IMR-90 (cell line): ENCODE data around the gene FBLN1. TPM values are rescaled to one million over a fixed set of nuclear protein-coding genes. Genes with fewer than 3 reads are reported as not detected.

Experiments used
- ATAC-seq: fragments of 200-7000 bp; cut with Tn5 transposase; 2 replicates; pipeline ENCODE4 v1.9.1; 2020; ENCODE audit warnings: low read depth, mild to moderate bottlenecking, moderate library complexity
- BruUV-seq: library from RNA; stranded (reverse); fragments of 400-500 nt; replicated peaks from 2 replicates; lab custom pipeline; 2021; lab: Mats Ljungman, UMichigan
- CTCF ChIA-PET: fragments of 300-600 bp; formaldehyde crosslinking; extraction: SDS; loops from one replicate; lab custom pipeline; 2021; ENCODE audit warnings: antibody characterized with exemption; lab: Yijun Ruan, JAX
- POLR2A ChIA-PET: fragments of 300-600 bp; sonication (Branson Sonifier 250); formaldehyde crosslinking; loops from one replicate; lab custom pipeline; 2022; ENCODE audit warnings: antibody characterized with exemption; ENCODE audit not compliant: unreplicated experiment; lab: Charles Lee
- DNase-seq: peaks from one replicate; pipeline ENCODE4 v3.0.0; 2013
- H2AFZ ChIP-seq: replicated peaks from 2 replicates; pipeline ENCODE3; 2013; ENCODE audit warnings: low read length, mild to moderate bottlenecking; ENCODE audit not compliant: poor library complexity
- H2AK5ac ChIP-seq: 2 replicates; pipeline ENCODE4 v1.6.1; 2013; ENCODE audit warnings: low read depth, low read length, inconsistent platforms
- H2AK9ac ChIP-seq: replicated peaks from 2 replicates; pipeline ENCODE3; 2013; ENCODE audit warnings: mild to moderate bottlenecking, low read depth, low read length, moderate library complexity; ENCODE audit not compliant: poor library complexity
- H2BK120ac ChIP-seq: 2 replicates; pipeline ENCODE4 v1.6.1; 2013; ENCODE audit warnings: low read depth, low read length, inconsistent platforms
- H2BK15ac ChIP-seq: 3 replicates; pipeline ENCODE4 v1.6.1; 2013; ENCODE audit warnings: low read depth, low read length, inconsistent platforms
- H2BK20ac ChIP-seq: 2 replicates; pipeline ENCODE4 v1.6.1; 2013; ENCODE audit warnings: low read depth, mild to moderate bottlenecking, inconsistent platforms, low read length, moderate library complexity
- H2BK5ac ChIP-seq: 2 replicates; pipeline ENCODE4 v1.6.1; 2013; ENCODE audit warnings: mild to moderate bottlenecking, low read depth, low read length, inconsistent platforms; ENCODE audit not compliant: poor library complexity, severe bottlenecking
- H3K14ac ChIP-seq: replicated peaks from 2 replicates; pipeline ENCODE4 v1.6.1; 2013; ENCODE audit warnings: low read depth, low read length, inconsistent platforms
- H3K18ac ChIP-seq: 2 replicates; pipeline ENCODE4 v1.6.1; 2013; ENCODE audit warnings: low read depth, low read length, control low read depth
- H3K23ac ChIP-seq: 2 replicates; pipeline ENCODE4 v1.6.1; 2013; ENCODE audit warnings: low read depth, low read length, inconsistent platforms
- H3K27ac ChIP-seq: 2 replicates; pipeline ENCODE4 v1.5.1; 2013; ENCODE audit warnings: mild to moderate bottlenecking, control low read depth, low read length; ENCODE audit not compliant: insufficient read depth
- H3K27me3 ChIP-seq: 2 replicates; pipeline ENCODE4 v1.6.1; 2013; ENCODE audit warnings: low read length; ENCODE audit not compliant: control insufficient read depth, insufficient read depth
- H3K36me3 ChIP-seq: 2 replicates; pipeline ENCODE4 v1.6.1; 2013; ENCODE audit warnings: low read length, mixed read lengths; ENCODE audit not compliant: control insufficient read depth, insufficient read depth
- H3K4ac ChIP-seq: 2 replicates; pipeline ENCODE4 v1.6.1; 2013; ENCODE audit warnings: low read depth, low read length, inconsistent platforms
- H3K4me1 ChIP-seq: 2 replicates; pipeline ENCODE4 v1.6.1; 2013; ENCODE audit warnings: low read length, mixed read lengths; ENCODE audit not compliant: control insufficient read depth, insufficient read depth
- H3K4me2 ChIP-seq: 2 replicates; pipeline ENCODE4 v1.6.1; 2013; ENCODE audit warnings: low read depth, mild to moderate bottlenecking, control low read depth, low read length, moderate library complexity
- H3K4me3 ChIP-seq: 2 replicates; pipeline ENCODE4 v1.5.1; 2013; ENCODE audit warnings: low read depth, mild to moderate bottlenecking, control low read depth, low read length, moderate library complexity; ENCODE audit not compliant: insufficient read depth
- H3K56ac ChIP-seq: 2 replicates; pipeline ENCODE4 v1.6.1; 2013; ENCODE audit warnings: low read length, inconsistent platforms; ENCODE audit not compliant: insufficient read depth; ENCODE audit errors: extremely low read depth
- H3K79me1 ChIP-seq, 2 experiments: 2 replicates each; pipeline ENCODE4 v1.6.1; 2013; ENCODE audit warnings: low read length in 2 of 2, inconsistent platforms in 1 of 2, low read depth in 1 of 2
- H3K9ac ChIP-seq: 2 replicates; pipeline ENCODE4 v1.6.1; 2013; ENCODE audit warnings: low read depth, low read length, control low read depth
- H3K9me1 ChIP-seq: 2 replicates; pipeline ENCODE4 v1.6.1; 2013; ENCODE audit warnings: low read length, inconsistent platforms; ENCODE audit not compliant: insufficient read depth
- H3K9me3 ChIP-seq: 2 replicates; pipeline ENCODE4 v1.6.1; 2013; ENCODE audit warnings: low read length; ENCODE audit not compliant: control insufficient read depth, insufficient read depth
- H4K20me1 ChIP-seq: 2 replicates; pipeline ENCODE4 v1.6.1; 2013; ENCODE audit warnings: low read length, inconsistent platforms; ENCODE audit not compliant: insufficient read depth
- H4K5ac ChIP-seq: 2 replicates; pipeline ENCODE4 v1.6.1; 2013; ENCODE audit warnings: mild to moderate bottlenecking, low read depth, low read length, control low read depth
- H4K8ac ChIP-seq, 2 experiments: 2 replicates each; pipeline ENCODE4 v1.6.1; 2013; ENCODE audit warnings: low read depth in 2 of 2, low read length in 2 of 2, control low read depth in 1 of 2, inconsistent platforms in 1 of 2
- H4K91ac ChIP-seq: 2 replicates; pipeline ENCODE4 v1.6.1; 2013; ENCODE audit warnings: low read depth, low read length, inconsistent platforms; ENCODE audit not compliant: insufficient read depth
- RCOR1 ChIP-seq: IDR thresholded peaks from 2 replicates; pipeline ENCODE4 v1.6.1; 2012; ENCODE audit warnings: mild to moderate bottlenecking, low read length, improper control_type of control experiment; ENCODE audit not compliant: insufficient replicate concordance
- dilution Hi-C: fragments of 300-500 bp; cut with HindIII; formaldehyde crosslinking; loops from one replicate; pipeline ENCODE4 v1.14.3; 2018; ENCODE audit warnings: low sequenced_read_pairs; ENCODE audit not compliant: unreplicated experiment
- in situ Hi-C: fragments of 300-500 bp; cut with MboI; formaldehyde crosslinking; loops from 3 replicates; pipeline ENCODE4 v1.14.3; 2019; ENCODE audit warnings: low sequenced_read_pairs, inconsistent platforms, mixed read lengths
- intact Hi-C: fragments of 100-400 bp; cut with micrococcal nuclease; formaldehyde crosslinking; loops from 2 replicates; pipeline ENCODE4 v1.10.0; 2022
- polyA plus RNA-seq, 3 experiments: library from polyadenylated mRNA; depleted of rRNA; stranded (reverse); fragments of >200 nt; gene quantifications; 2 replicates each; pipeline ENCODE4 v1.2.3, GENCODE V29; 2012; ENCODE audit warnings: low replicate concordance in 1 of 3
- total RNA-seq: library from RNA; depleted of rRNA; stranded (reverse); fragments of >200 nt; gene quantifications from 2 replicates; pipeline ENCODE4 v1.2.3, GENCODE V29; 2012

FBLN1 gene
- total and polyA plus RNA-seq, 2 of the 4 experiments (the other 2 are of a cell fraction), result 11.3 to 87.9 TPM

DNA sequence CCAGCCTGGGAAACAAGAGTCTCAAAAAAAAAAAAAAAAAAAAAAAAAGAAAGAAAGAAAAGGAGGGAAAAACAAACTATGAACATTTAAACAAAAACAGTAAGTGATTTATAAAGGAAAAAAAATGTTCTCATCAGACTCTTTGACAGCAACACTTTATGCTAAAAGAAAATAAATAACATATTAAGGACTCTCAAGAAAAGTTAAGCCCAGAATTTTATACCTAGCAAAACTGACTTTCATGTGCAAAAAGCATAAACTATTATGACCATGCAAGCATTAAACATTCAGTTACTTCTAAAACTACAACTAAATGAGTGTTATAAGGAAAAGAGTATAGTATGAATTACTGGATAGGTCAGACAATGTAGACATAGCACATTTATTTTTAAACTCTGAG is 68.4 kb downstream of the FBLN1 start:
- H3K4me3 ChIP-seq, result no peak overlapping the region
- no peak overlapping the region for H2AK5ac ChIP-seq
- no peak overlapping the region for H2BK15ac ChIP-seq
- no peak overlapping the region for H3K27ac ChIP-seq
- ChIA-PET POLR2A (no interaction called here), CTCF (no interaction called here)
- H4K5ac ChIP-seq, result no peak overlapping the region
- no peak overlapping the region for H2BK5ac ChIP-seq
- no peak overlapping the region for H4K91ac ChIP-seq
- H3K4me2 ChIP-seq, result no peak overlapping the region
- no peak overlapping the region for H4K8ac ChIP-seq
- no peak overlapping the region for H2AK9ac ChIP-seq
- TF ChIP-seq RCOR1, result no peak
- no peak for DNase-seq
- no peak for ATAC-seq
- intact Hi-C loops (no loop called here), in situ Hi-C loops (loop anchor here (25.0 kb wide), 1 partner anchor 584 kb away; no protein-coding TSS in a partner anchor), dilution Hi-C loops (no loop called here)
- H2BK120ac ChIP-seq, result no peak overlapping the region
- H3K56ac ChIP-seq, result no peak overlapping the region
- no peak overlapping the region for H3K4ac ChIP-seq
- no peak overlapping the region for H3K23ac ChIP-seq
- peaks cover 29% of the 10 kb centered on the region; the same call in 1 of the 2 replicates for H3K36me3 ChIP-seq
- H2AFZ ChIP-seq, result no peak overlapping the region
- H3K9me3 ChIP-seq, result peaks cover 4% of the 10 kb centered on the region
- H3K9ac ChIP-seq, result no peak overlapping the region
- H3K14ac ChIP-seq, result no peak overlapping the region
- H4K20me1 ChIP-seq, result no peaks in the 10 kb centered on the region; the same call in none of the 2 replicates
- H3K4me1 ChIP-seq, result no peaks in the 10 kb centered on the region
- H3K79me1 ChIP-seq, result peaks cover 0 to 3% of the 10 kb centered on the region in 2 experiments; a peak in 1 of 4 replicates
- H2BK20ac ChIP-seq, result no peak overlapping the region
- no TSS peak for BruUV-seq
- H3K27me3 ChIP-seq, result no peaks in the 10 kb centered on the region
- H3K9me1 ChIP-seq, result peaks cover 3% of the 10 kb centered on the region; the same call in 1 of the 2 replicates
- no peak overlapping the region for H3K18ac ChIP-seq
